Muscle of leg (tissue), 11 donors: ENCODE measurements around the gene SELENOT. TPM values are rescaled to one million over a fixed set of nuclear protein-coding genes. Genes with fewer than 3 reads are reported as not detected.

Source experiments
- DNase-seq: peaks from one replicate; pipeline ENCODE4 v3.0.0; 2013
- H3K27ac ChIP-seq: one replicate; pipeline ENCODE4 v1.5.1; 2013; ENCODE audit warnings: mild to moderate bottlenecking, low read length, control low read depth
- H3K27me3 ChIP-seq: one replicate; pipeline ENCODE4 v1.6.1; 2013; ENCODE audit warnings: low read length; ENCODE audit not compliant: control insufficient read depth, insufficient read depth
- H3K36me3 ChIP-seq: one replicate; pipeline ENCODE4 v1.6.1; 2013; ENCODE audit warnings: low read length; ENCODE audit not compliant: control insufficient read depth, insufficient read depth
- H3K4me1 ChIP-seq: one replicate; pipeline ENCODE4 v1.6.1; 2013; ENCODE audit warnings: low read length; ENCODE audit not compliant: control insufficient read depth, insufficient read depth
- H3K4me3 ChIP-seq: one replicate; pipeline ENCODE4 v1.5.1; 2013; ENCODE audit warnings: low read length, control low read depth
- H3K9me3 ChIP-seq: replicated peaks from 2 replicates; pipeline ENCODE4 v1.6.1; 2013; ENCODE audit warnings: low read depth, low read length; ENCODE audit not compliant: control insufficient read depth
- WGBS: methylation state at CpG from one replicate; pipeline ENCODE4 v1.1.5; 2013; ENCODE audit warnings: missing lambda C conversion rate; ENCODE audit not compliant: insufficient coverage; 5-methylcytosine and 5-hydroxymethylcytosine counted together
- polyA plus RNA-seq, 8 donors: library from polyadenylated mRNA; unstranded; fragments of 120-200 nt; gene quantifications; one replicate each; pipeline versions ENCODE4 v1.2.1 to v1.2.3, GENCODE V29; 2013; ENCODE audit warnings: inconsistent platforms in 1 of 8, low replicate concordance in 1 of 8; ENCODE audit not compliant: insufficient read length in 8 of 8, insufficient read depth in 1 of 8
- total RNA-seq: library from RNA; stranded (reverse); fragments of 120-200 nt; gene quantifications from one replicate; pipeline ENCODE4 v1.2.4, GENCODE V29; 2013

SELENOT gene
- total and polyA plus RNA-seq, 9 donors: 46.2 to 60.4 (median 49.1) TPM

GRCh38 chr3:150653110-150653561 lies 50.0 kb downstream of the SELENOT start:
- no peaks in the 10 kb centered on the region for H3K36me3 ChIP-seq
- WGBS: 74% methylated on average over 3 of the region's 4 CpGs
- no peaks in the 10 kb centered on the region for H3K9me3 ChIP-seq
- H3K4me1 ChIP-seq: no peaks in the 10 kb centered on the region
- no peak overlapping the region for H3K27ac ChIP-seq
- no peak overlapping the region for H3K4me3 ChIP-seq
- DNase-seq: no peak
- no peaks in the 10 kb centered on the region for H3K27me3 ChIP-seq

GRCh38 chr3:150656316-150656715 lies 53.2 kb downstream of the SELENOT start:
- H3K27ac ChIP-seq: no peak overlapping the region
- no peak overlapping the region for H3K4me3 ChIP-seq
- DNase-seq: no peak
- no peaks in the 10 kb centered on the region for H3K27me3 ChIP-seq
- no peaks in the 10 kb centered on the region for H3K36me3 ChIP-seq
- no peaks in the 10 kb centered on the region for H3K9me3 ChIP-seq
- 70% methylated on average over 1 of the region's 4 CpGs for WGBS
- no peaks in the 10 kb centered on the region for H3K4me1 ChIP-seq

- peaks cover 3% of the 10 kb centered on the region for H3K27me3 ChIP-seq
- WGBS: 65% methylated on average over 4 of the region's 7 CpGs
These were observed 59.5 kb downstream of the SELENOT start for GRCh38 chr3:150662410-150663200.

GRCh38 chr3:150663461-150663860 lies 60.3 kb downstream of the SELENOT start:
- no peaks in the 10 kb centered on the region for H3K36me3 ChIP-seq
- WGBS: 90% methylated on average over 5 of the region's 8 CpGs
- no peaks in the 10 kb centered on the region for H3K9me3 ChIP-seq
- H3K4me3 ChIP-seq: no peak overlapping the region
- peaks cover 3% of the 10 kb centered on the region for H3K27me3 ChIP-seq
- H3K27ac ChIP-seq: no peak overlapping the region
- DNase-seq: no peak
- no peaks in the 10 kb centered on the region for H3K4me1 ChIP-seq

More at GRCh38 chr3:150662410-150663200, 59.5 kb downstream of the SELENOT start:
- no peak overlapping the region for H3K4me3 ChIP-seq
- no peaks in the 10 kb centered on the region for H3K4me1 ChIP-seq
- no peaks in the 10 kb centered on the region for H3K9me3 ChIP-seq
- DNase-seq: no peak
- H3K36me3 ChIP-seq: no peaks in the 10 kb centered on the region
- H3K27ac ChIP-seq: no peak overlapping the region

GRCh38 chr3:150666167-150666566 lies 63.0 kb downstream of the SELENOT start:
- no peak for DNase-seq
- 81% methylated on average over 3 of the region's 5 CpGs for WGBS

GRCh38 chr3:150673966-150674365 lies 70.8 kb downstream of the SELENOT start:
- Histone ChIP-seq H3K27ac (no peak overlapping the region), H3K36me3 (no peaks in the 10 kb centered on the region), H3K4me3 (no peak overlapping the region), H3K9me3 (peaks cover 7% of the 10 kb centered on the region), H3K4me1 (no peaks in the 10 kb centered on the region), H3K27me3 (no peaks in the 10 kb centered on the region)
- no CpG with 5 or more reads among the region's 3 CpGs for WGBS
- no peak for DNase-seq

More at GRCh38 chr3:150666167-150666566, 63.0 kb downstream of the SELENOT start:
- H3K4me1 ChIP-seq: no peaks in the 10 kb centered on the region
- H3K9me3 ChIP-seq: no peaks in the 10 kb centered on the region
- peaks cover 3% of the 10 kb centered on the region for H3K27me3 ChIP-seq
- H3K36me3 ChIP-seq: no peaks in the 10 kb centered on the region
- no peak overlapping the region for H3K27ac ChIP-seq
- H3K4me3 ChIP-seq: no peak overlapping the region

- Histone ChIP-seq H3K9me3 (peaks cover 7% of the 10 kb centered on the region), H3K4me3 (no peak overlapping the region), H3K27me3 (no peaks in the 10 kb centered on the region), H3K27ac (no peak overlapping the region), H3K36me3 (no peaks in the 10 kb centered on the region), H3K4me1 (no peaks in the 10 kb centered on the region)
- no peak for DNase-seq
These were observed 72.5 kb downstream of the SELENOT start for GRCh38 chr3:150675587-150675986.

Other genes with a start within 250 kb of the SELENOT start
- gene TSC22D2, start 195.0 kb upstream of the SELENOT start, total RNA-seq: 16.2 TPM
- 10 to 100 TPM; 41.5 to 69.5 (median 54.8) TPM for gene TSC22D2, start 195.0 kb upstream of the SELENOT start, polyA plus RNA-seq
- 47.7 TPM for gene SERP1, start 56.8 kb upstream of the SELENOT start, total RNA-seq
- gene SERP1, start 56.8 kb upstream of the SELENOT start, polyA plus RNA-seq: 10 to 100 TPM; 59.0 to 97.1 (median 69.7) TPM
- 123 TPM for gene EIF2A, start 56.5 kb upstream of the SELENOT start, total RNA-seq
- 100 to 1,000 TPM; 129 to 162 (median 148) TPM for gene EIF2A, start 56.5 kb upstream of the SELENOT start, polyA plus RNA-seq
- 0.09 TPM for gene ERICH6, start 100.6 kb downstream of the SELENOT start, total RNA-seq
- gene ERICH6, start 100.6 kb downstream of the SELENOT start, polyA plus RNA-seq: under 1 TPM in 5 of 8 donors, not detected in 3; 0.19 to 0.53 (median 0.41) TPM
- 15.9 TPM for gene SIAH2, start 159.8 kb downstream of the SELENOT start, total RNA-seq
- gene SIAH2, start 159.8 kb downstream of the SELENOT start, polyA plus RNA-seq: 10 to 100 TPM; 19.1 to 22.1 (median 20.2) TPM